Smooth muscle cell of the coronary artery (primary cell): Measurements from ENCODE around the gene BNIPL. TPM values are rescaled to one million over a fixed set of nuclear protein-coding genes. Genes with fewer than 3 reads are reported as not detected.

Experiments
- total RNA-seq: library from RNA; depleted of rRNA; stranded (reverse); fragments of >200 nt; gene quantifications from 2 replicates; pipeline ENCODE4 v1.2.3, GENCODE V29; 2014; ENCODE audit warnings: low replicate concordance

Gene BNIPL
- total RNA-seq = 0.08 and 0.70 TPM in 2 replicates

GRCh38 chr1:151036356-151036755 is at the start of gene BNIPL:
TSS of gene BNIPL (plus strand) at chr1:151036586. CDS start at chr1:151036726, 140 bp downstream.

GRCh38 chr1:151006327-151007052 is 29.9 kb upstream of the BNIPL start, which contains the start of gene MINDY1:
TSS of gene MINDY1 (minus strand) at chr1:151006902. CDS start at chr1:151002617, 4,285 bp downstream.

DNA sequence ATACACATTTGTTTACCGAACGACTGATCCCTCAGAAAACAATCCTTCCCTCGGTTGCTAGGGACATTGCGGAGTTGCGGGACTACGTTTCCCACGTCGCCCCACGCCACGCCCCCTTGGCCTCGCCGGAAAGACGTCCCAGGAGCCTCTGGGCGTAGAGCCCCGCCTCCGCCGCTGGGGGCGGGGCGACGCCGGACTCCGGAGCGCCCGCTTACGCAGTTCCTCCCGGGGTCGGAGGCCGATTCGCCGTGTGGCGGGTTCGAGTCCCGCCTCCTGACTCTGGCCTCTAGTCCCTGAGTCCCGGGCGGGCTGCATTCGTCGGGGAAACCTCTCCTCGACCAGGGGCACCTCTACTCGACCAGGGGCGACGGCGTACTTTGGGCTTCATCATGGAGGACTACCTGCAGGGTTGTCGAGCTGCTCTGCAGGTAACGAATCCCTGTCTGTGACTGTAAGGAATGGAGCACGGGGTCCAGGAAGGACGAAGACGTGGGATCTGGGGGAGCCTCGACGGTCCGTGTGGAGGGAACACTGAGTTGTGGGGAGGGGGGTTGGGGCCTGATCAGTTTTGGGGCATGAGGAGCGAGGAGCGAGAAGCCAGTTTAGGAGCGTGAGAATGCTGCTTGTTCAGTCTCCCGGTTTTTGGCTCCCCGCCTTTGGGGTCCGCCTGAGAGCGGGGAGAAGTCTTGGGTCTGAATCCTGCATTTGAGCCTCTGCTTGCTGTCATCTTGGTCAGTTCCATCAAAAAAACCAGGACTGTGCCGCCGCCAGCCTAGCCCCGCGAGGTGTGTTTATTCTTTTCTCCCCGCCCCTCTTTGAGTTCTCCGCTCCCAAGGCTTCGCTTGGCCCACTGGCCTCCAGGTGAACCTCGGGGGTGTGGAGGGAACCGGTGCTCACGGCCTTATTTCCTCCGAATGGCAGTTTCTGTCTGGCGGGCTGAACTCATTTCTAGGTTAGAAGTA is 27.9 kb upstream of the BNIPL start, which contains the start of gene PRUNE1:
Gene PRUNE1, plus strand, starts transcription at position 206 of the 962 bp plus-strand sequence. Its CDS starts 184 bp downstream, at position 390.

DNA sequence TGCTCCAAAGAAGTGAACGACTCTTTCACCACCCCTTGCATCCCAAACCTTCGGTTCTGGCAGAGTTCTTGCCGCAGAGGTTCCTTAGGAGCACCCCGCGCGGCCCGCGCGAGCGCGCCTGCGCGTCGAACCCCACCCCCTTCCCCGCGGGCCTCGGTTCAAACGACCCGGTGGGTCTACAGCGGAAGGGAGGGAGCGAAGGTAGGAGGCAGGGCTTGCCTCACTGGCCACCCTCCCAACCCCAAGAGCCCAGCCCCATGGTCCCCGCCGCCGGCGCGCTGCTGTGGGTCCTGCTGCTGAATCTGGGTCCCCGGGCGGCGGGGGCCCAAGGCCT is 11.2 kb downstream of the BNIPL start, which contains the start of gene C1orf56:
Gene C1orf56, plus strand, starts transcription at position 161 of the 334 bp plus-strand sequence. Its CDS starts 97 bp downstream, at position 258.

DNA sequence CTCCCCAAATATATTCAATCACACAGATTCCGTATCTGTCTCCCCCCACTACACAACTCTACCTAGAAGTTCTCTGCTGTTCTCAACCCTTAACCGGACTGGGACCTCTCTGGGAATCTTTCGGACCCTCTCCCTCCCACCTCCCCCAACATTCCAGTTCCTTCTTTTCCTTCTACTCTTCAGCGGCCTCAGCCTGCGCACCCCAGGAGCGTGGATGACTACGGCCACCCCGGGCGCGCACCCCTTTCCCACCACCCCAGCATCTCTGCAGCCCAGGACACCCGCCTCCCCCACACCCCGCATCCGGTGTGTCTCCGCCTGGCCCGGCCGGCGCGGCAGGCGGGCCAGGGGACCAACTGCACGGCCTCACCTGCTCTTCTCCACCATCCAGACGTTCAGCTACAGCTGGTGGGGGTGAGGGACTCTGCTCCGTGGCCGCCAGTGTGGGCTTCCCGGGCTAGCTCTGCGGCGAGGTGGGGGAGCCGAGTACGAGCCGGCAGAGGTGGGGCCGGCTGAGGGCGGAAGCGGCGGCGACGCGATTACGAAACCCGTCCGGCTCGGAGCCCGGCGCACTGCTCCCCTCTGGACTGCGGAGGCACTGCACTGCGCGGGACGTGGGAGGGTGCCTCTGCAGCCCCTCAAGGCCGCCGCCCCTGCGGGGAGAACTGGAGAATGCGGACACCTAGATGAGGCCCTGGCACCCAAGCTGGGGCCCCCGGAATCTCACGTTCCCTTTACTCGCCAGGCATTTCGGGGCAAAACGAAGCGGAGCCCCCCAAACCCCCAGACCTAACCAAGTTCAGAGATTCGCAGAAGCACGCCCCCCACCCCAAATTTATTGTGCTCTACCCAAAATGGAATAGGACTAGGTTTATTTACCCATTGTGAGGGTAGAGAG is 23.0 kb downstream of the BNIPL start, which contains the start of gene CDC42SE1:
Gene CDC42SE1, minus strand, starts transcription at position 514 of the 898 bp plus-strand sequence. CDS start 3,892 bp downstream, outside the sequence.

GRCh38 chr1:151060007-151060656 is 23.7 kb downstream of the BNIPL start, which contains the start of gene MLLT11:
TSS of gene MLLT11 (plus strand) at chr1:151060397. CDS start at chr1:151067225, 6,828 bp downstream.

GRCh38 chr1:151070474-151071276 is 34.3 kb downstream of the BNIPL start, which contains the start of gene GABPB2:
TSS of gene GABPB2 (plus strand) at chr1:151070761. CDS start at chr1:151088190, 17,429 bp downstream.

Other genes with a start within 250 kb of the BNIPL start
- 38.4 and 981 TPM in 2 replicates for gene CTSK, start 228.3 kb upstream of the BNIPL start, total RNA-seq
- 21.1 and 44.9 TPM in 2 replicates for gene ARNT, start 160.0 kb upstream of the BNIPL start, total RNA-seq
- gene CTXND2, start 149.4 kb upstream of the BNIPL start, total RNA-seq = not detected in 2 replicates
- gene SETDB1, start 110.2 kb upstream of the BNIPL start, total RNA-seq = 27.1 and 36.5 TPM in 2 replicates
- gene CERS2, start 61.8 kb upstream of the BNIPL start, total RNA-seq = 81.2 and 81.8 TPM in 2 replicates
- 0.08 and 0.23 TPM in 2 replicates for gene ANXA9, start 54.3 kb upstream of the BNIPL start, total RNA-seq
- gene MINDY1, start 29.7 kb upstream of the BNIPL start, total RNA-seq = 7.1 and 11.0 TPM in 2 replicates
- gene PRUNE1, start 28.1 kb upstream of the BNIPL start, total RNA-seq = 5.1 and 8.3 TPM in 2 replicates
- 0.47 and 0.98 TPM in 2 replicates for gene C1orf56, start 11.2 kb downstream of the BNIPL start, total RNA-seq
- gene CDC42SE1, start 23.0 kb downstream of the BNIPL start, total RNA-seq = 24.2 and 48.7 TPM in 2 replicates
- gene MLLT11, start 23.8 kb downstream of the BNIPL start, total RNA-seq = 0.59 and 7.9 TPM in 2 replicates
- 7.6 and 30.4 TPM in 2 replicates for gene GABPB2, start 34.2 kb downstream of the BNIPL start, total RNA-seq
- gene SEMA6C, start 110.0 kb downstream of the BNIPL start, total RNA-seq = 1.1 and 1.4 TPM in 2 replicates
- gene TNFAIP8L2, start 120.1 kb downstream of the BNIPL start, total RNA-seq = not detected in 2 replicates
- 5.4 and 8.4 TPM in 2 replicates for gene LYSMD1, start 129.3 kb downstream of the BNIPL start, total RNA-seq
- gene SCNM1, start 129.6 kb downstream of the BNIPL start, total RNA-seq = 15.6 and 28.0 TPM in 2 replicates
- not detected in 2 replicates for gene TMOD4, start 139.4 kb downstream of the BNIPL start, total RNA-seq
- gene VPS72, start 153.6 kb downstream of the BNIPL start, total RNA-seq = 27.1 and 43.9 TPM in 2 replicates
- gene PIP5K1A, start 162.0 kb downstream of the BNIPL start, total RNA-seq = 47.3 and 49.6 TPM in 2 replicates
- gene PSMD4, start 218.1 kb downstream of the BNIPL start, total RNA-seq = 293 and 430 TPM in 2 replicates
- gene ZNF687, start 245.7 kb downstream of the BNIPL start, total RNA-seq = 7.0 and 7.8 TPM in 2 replicates